DMS 273 treated with DMSO at 0.1 percent for 48 hours (cell line): ENCODE results near the gene SPOCK1.

Experiments
- DNase-seq: peaks from one replicate; lab custom pipeline; 2025; lab: John Stamatoyannopoulos, UW

The SPOCK1 gene

DNA sequence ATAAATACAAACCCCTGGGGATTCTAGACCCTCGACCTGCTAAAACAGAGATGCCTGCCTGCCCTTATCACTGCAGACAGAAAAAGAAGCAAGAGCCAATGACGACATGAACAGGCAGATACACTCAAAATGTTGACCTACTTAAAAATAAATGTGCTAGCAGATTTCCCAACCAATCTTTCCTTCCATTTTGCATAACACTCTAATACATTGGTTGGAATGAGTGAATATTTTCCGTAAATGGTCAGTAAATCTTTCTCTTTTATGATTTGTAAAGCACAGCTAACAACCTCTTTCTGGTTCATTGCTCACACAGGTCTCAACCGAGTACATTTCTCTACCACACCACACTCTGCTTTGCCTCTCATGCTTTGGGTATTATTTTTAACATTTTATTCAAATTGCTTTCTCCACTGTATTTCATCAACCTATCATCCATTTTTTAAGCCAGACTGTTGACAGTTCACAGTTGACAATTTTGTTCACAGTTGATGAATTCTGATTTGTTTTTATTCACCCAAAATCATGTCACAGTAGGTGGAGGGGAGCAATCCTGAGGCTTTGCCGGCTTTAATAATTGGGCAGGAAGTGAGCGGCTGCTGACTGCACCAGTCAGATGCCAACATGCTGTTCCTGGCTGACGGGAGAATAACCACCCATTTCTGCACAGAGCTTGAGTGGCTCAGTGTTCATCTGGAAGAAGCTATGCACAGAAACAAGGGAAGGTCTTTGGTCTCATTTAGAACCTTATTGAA is 426.6 kb downstream of the SPOCK1 start:
- DNase-seq = no peak

DNA sequence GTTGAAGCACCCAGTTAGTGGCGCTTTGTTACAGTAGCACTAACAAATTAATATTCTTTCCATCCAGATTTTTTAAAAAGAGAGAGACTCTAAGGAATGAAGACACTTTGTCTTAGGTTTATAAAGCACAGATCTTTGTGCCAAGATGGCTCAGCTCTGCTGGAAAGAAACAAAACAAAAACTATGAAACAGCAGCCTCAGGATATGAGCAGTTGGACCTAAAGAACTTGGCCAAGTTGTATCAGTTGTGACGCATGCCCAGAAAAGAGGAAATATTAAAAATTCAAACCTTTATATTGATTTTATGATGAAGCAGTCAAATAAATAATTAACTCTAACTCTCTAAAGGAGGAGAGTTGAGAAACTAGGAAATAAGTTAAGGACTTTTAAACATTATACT is 427.2 kb downstream of the SPOCK1 start:
- no peak for DNase-seq

DNA sequence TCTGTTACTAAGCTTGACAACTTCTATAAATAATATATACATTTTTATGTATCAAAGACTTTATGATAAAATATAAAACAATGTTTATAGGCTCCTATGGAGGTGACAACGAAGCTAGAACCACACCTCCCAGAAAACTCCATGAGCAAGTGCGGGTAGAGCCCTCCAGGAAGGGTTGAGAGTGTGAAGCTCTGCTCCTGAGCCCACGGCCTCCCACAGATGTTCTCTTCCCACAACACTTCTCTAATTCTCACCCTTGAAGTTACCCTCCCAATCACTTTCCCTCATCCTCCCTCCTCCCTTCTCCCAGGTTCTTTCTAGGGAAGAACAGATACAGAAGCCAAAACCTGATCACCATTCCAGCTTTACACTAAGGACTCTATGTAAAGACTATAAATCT is 427.6 kb downstream of the SPOCK1 start:
- DNase-seq = no peak

- DNase-seq = no peak
These were observed 428.6 kb downstream of the SPOCK1 start for GRCh38 chr5:137070521-137070920.

DNA sequence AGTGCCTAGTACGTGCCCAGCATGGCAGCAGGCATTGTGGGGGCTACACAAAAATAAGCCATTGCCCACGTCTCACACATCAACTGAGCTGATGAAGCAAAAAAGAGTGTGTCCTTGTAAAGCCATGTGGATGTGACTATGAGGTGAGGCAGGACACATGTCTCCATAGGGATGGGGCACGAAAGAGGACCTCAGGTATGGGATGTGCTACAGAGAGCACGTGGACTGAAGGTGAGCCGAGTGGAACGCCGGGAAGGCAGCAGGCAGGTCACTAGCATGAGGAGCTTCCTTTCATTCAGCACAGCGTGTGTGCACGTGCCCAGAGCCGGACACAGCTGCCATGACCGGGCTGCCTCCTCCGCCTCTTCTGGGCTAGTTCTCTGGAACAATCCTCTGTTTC is 429.8 kb downstream of the SPOCK1 start:
- DNase-seq = no peak

- no peak for DNase-seq
These were observed 437.7 kb downstream of the SPOCK1 start for GRCh38 chr5:137061382-137061781.

- no peak for DNase-seq
These were observed 441.0 kb downstream of the SPOCK1 start for GRCh38 chr5:137058089-137058488.

DNA sequence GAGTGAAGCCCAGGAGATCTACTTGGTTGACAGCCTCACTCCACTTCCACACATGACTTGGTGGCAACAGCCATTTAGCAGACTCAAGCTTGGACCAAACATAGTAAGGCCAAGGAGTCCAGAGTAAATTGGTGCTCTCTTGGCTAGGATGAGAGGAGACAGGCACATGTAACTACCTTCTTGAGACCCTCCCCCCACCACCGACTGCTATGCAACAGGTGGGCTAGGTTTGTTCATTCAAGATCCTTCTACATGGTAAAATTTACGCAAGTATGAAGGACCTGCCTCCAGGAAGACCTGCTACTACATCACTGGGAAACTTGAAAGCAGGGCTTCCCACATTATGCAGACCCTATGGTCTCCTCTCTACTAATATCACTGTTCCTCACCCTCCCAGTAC is 442.4 kb downstream of the SPOCK1 start:
- no peak for DNase-seq

- DNase-seq = no peak
These were observed 443.8 kb downstream of the SPOCK1 start for GRCh38 chr5:137055271-137055872.

- no peak for DNase-seq
These were observed 444.3 kb downstream of the SPOCK1 start for GRCh38 chr5:137054792-137055191.

DNA sequence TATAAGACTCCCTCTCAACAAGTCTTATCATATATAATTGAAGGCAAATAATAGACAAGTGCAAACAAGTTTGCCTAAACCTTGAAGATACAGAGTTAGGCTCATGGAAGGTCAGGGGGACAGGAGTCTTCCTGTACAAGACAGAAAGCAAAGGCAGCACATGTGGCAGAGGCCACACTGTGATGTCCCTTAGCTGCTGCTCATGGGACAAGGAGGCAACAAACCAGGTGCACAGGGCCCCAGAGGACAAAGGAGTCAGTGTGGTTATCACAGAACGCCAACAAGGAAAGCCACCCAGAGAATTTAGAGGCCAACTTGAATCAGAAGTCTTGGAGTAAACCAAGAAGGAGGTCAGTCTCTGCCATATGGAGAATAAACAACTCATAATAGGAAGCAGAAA is 444.8 kb downstream of the SPOCK1 start:
- no peak for DNase-seq

- DNase-seq = no peak
These were observed 448.0 kb downstream of the SPOCK1 start for GRCh38 chr5:137051161-137051560.

DNA sequence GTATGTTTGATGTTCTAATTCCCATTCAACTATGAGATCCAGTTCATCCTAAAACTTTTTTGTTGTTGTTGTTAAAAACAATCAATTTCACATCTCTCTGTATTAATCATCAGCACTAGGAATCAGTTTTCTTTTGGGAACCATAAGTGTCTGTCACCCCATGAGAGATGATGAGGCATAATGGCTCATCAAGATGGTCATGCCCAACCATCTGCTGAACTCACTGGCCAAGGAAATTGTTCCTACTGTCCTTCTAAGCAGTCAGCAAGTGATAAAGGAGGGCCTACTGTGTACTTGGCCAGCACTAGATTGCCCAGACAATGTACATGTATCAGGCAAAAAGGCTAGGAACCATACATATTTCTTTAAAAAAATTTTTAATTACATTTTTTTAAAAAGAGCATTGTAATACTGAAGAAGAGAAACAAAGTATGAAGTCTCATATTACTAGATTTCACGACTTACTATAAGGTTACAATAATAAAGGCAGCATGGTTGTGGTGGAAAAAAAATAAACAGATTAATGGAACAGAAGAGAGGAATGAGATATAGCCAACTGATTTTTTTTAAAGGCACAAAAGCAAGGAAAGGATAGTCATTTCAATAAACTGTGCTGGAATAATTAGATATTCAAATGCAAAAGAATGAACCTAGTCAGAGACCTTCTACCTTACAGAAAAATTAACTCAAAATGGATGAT is 458.3 kb downstream of the SPOCK1 start:
- DNase-seq = no peak

DNA sequence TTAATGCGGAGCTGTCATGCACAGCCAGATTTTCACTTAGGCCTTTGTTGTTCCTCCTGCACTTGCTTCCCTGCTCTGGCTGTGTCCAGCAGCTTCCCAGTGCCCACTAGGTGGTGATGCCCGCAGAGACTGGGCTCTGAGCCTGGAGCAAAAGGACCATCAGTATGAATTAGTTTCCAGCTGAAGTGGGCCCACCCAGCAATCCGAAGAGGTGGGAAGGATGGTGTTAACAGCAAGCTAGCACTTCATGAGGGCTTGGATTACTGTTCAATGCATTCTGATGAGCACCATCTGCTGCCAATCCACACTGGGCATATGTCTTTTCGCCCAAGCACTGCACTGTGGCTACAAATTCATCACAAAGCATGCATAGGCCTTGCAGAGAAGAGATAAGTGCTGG is 459.1 kb downstream of the SPOCK1 start:
- DNase-seq = peak; percentile 88

- no peak for DNase-seq
These were observed 461.3 kb downstream of the SPOCK1 start for GRCh38 chr5:137037848-137038247.

DNA sequence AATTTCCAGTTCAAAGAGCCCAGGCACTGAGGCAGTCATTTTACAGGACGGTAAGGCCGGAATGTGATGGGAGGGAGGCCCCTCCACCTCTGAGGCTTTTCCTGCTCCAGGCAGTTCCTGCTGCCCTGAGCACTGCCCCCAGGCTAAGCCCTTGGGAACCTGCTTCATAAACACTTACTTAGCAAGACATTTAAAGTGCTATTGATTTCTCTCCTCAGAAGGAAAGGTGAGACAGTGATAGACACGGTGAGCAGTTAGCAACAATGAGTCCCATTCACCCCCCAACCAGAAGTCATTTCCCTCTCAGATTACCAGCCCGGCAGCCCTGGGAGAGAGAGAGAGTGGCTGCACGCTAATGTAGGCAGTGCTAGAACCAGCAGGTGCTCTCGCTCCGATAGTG is 462.5 kb downstream of the SPOCK1 start:
- DNase-seq = no peak

- no peak for DNase-seq
These were observed 463.6 kb downstream of the SPOCK1 start for GRCh38 chr5:137035480-137035878.

DNA sequence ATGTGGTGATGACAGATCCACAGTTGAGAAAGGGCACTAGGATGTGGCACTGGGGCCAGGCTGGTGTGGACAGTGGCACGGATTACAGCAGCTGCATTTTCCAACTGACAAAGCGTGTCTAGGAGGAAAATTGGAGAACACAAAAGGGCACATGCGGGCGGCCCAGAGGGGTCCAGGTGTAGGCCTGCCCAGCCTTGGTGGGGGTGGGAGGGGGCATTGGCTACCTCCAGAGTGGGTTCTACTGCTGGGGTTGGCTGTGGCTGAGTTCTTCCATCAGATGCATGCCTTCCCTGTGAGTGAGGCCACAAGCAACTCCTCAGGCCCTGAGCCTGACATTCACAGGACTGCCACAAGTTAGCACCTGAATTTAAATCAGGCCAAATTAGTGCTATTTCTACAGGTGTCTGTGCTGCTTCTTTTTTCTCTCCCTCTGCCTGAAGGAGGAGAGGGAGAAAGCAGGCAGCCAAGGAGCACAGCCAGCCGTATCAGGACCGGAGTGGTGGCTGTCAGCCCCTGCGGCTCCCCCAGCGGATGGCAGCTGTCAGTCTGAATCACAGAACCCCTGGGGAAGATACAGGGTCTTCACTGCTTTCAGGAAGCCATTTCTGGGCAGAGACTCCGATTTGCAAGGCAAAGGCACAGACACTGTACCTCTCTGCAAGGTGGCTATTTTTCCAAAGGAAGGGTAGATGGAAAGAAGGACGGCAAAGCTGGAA is 464.2 kb downstream of the SPOCK1 start:
- no peak for DNase-seq

- no peak for DNase-seq
These were observed 464.9 kb downstream of the SPOCK1 start for GRCh38 chr5:137034213-137034612.

DNA sequence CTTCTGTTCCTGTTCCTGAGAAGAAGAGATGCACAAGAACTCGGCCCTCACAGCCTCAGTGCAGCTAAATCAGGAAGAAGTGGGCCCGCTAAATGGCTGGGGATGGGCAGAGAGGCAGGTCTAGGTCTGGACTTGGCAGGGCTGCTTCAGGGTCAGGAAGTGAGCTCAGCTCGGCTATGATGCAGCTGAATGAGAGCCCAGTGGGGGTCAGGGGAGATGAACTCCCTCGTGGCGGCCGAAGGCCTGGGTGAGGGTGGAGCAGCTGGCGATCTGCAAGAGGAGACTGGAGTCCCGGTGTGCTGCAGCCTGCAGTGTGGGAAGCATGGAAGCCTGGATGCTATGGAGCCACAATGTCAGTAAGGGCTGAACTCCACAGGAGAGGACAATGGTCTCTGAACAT is 466.2 kb downstream of the SPOCK1 start:
- no peak for DNase-seq

DNA sequence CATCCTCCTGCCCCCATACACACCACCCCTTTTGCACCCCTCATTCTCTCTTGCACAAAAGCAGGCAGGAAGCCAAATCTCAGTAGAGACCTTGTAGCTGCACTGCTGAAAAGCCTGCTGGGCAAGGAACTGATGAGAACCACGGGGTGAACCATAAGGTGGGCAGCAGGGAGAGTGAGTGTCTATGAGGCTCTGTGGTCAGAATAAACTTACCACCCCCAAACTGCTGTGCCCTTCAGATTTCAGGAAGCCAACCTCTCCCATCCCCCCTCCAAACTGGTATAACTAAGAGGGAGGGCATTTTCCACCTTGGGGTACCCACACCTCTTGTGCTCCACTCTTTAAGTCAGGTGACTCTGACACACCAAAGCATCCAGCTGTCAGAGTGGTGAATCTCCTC is 471.4 kb downstream of the SPOCK1 start:
- DNase-seq = no peak

DNA sequence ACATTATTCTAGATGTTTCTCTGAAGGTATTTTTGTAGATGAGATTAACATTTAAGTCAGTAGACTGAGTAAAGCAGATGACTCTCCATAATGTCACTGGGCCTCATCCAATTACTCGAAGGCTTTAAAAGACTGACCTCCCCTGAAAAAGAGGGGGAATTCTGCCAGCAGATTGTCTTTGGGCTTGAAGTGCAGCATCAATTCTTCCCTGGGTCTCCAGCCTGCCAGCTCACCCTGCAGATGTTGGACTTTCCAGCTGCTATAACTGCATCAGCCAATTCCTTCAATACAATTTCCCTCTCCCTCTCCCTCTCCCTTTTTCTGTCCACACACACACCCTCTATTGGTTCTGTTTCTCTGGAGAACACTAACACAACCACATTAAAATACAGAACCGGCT is 472.8 kb downstream of the SPOCK1 start:
- no peak for DNase-seq

GRCh38 chr5:137024044-137024443 is 475.1 kb downstream of the SPOCK1 start:
- DNase-seq = no peak
